ENCODE data around the gene STIM1.

The STIM1 gene

DNA sequence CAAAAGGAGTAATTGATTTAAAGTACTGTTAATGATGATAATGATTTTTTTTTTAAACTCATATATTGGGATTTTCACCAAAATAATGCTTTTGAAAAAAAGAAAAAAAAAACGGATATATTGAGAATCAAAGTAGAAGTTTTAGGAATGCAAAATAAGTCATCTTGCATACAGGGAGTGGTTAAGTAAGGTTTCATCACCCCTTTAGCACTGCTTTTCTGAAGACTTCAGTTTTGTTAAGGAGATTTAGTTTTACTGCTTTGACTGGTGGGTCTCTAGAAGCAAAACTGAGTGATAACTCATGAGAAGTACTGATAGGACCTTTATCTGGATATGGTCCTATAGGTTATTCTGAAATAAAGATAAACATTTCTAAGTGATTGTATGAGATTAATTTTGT lies 283.0 kb downstream of the STIM1 start:
- no peak for DNase-seq

GRCh38 chr11:4140067-4140636 lies 284.7 kb downstream of the STIM1 start:
- DNase-seq, result no peak
